Heart right ventricle (tissue), 16 donors: ENCODE data around the gene ST8SIA1. TPM values are rescaled to one million over a fixed set of nuclear protein-coding genes. Genes with fewer than 3 reads are reported as not detected.

Experiments
- ATAC-seq, 8 donors: fragments of 200-7000 bp; cut with Tn5 transposase; one replicate each; pipeline ENCODE4 v1.9.1; 2020; ENCODE audit warnings: mild to moderate bottlenecking in 8 of 8, moderate library complexity in 8 of 8, moderate number of reproducible peaks in 1 of 8
- DNase-seq, 2 donors: peaks; one replicate each; pipeline ENCODE4 v3.0.0-alpha.2; 2020
- H3K27ac ChIP-seq, 10 donors: fragments of 200-600 bp; sonication (generic) in 2 of 10; one replicate each; pipeline versions ENCODE4 v1.5.0 to v1.8.0; 2020 to 2022; ENCODE audit warnings: mild to moderate bottlenecking in 3 of 10
- H3K27me3 ChIP-seq, 7 donors: fragments of 200-600 bp; one replicate each; pipeline ENCODE4 v1.8.0; 2021 to 2022; ENCODE audit warnings: mild to moderate bottlenecking in 2 of 7
- H3K36me3 ChIP-seq, 9 donors: fragments of 200-600 bp; sonication (generic) in 1 of 9; one replicate each; pipeline versions ENCODE4 v1.5.0 to v1.8.0; 2020 to 2022; ENCODE audit warnings: mild to moderate bottlenecking in 2 of 9
- H3K4me1 ChIP-seq, 9 donors: fragments of 200-600 bp; sonication (generic) in 1 of 9; one replicate each; pipeline versions ENCODE4 v1.5.0 to v1.8.0; 2020 to 2022; ENCODE audit warnings: mild to moderate bottlenecking in 4 of 9
- H3K4me3 ChIP-seq, 10 donors: fragments of 200-600 bp; sonication (generic) in 2 of 10; one replicate each; pipeline versions ENCODE4 v1.5.0 to v1.8.0; 2020 to 2022; ENCODE audit warnings: mild to moderate bottlenecking in 7 of 10, moderate library complexity in 2 of 10
- H3K9me3 ChIP-seq, 11 donors: fragments of 200-600 bp in 10 of 11; sonication (generic) in 2 of 11; one replicate each; pipeline versions ENCODE4 v1.5.0 to v1.8.0; 2013 to 2022; ENCODE audit warnings: mild to moderate bottlenecking in 2 of 11, control low read depth in 1 of 11, moderate library complexity in 1 of 11
- WGBS, 2 donors: extraction: QIAGEN DNeasy Blood & Tissue Kit; methylation state at CpG; one replicate each; pipeline ENCODE4 v1.1.7; 2013; ENCODE audit warnings: inconsistent platforms in 1 of 2; 5-methylcytosine and 5-hydroxymethylcytosine counted together
- intact Hi-C, 10 donors: fragments of 100-400 bp; cut with DNase I; formaldehyde crosslinking; loops; one replicate each; pipeline versions ENCODE4 v1.11.1 to v1.14.2; 2022
- polyA plus RNA-seq, 2 donors: library from polyadenylated mRNA; stranded (reverse); fragments of 200-250 nt; gene quantifications; one replicate each; pipeline ENCODE4 v1.2.3, GENCODE V29; 2013
- total RNA-seq, 10 donors: library from RNA; stranded (reverse); fragmentation: NEBNext Ultra II Directional in 3 of 10; extraction: Animal tissue kit (Norgen Biotek cat#: 25700) in 3 of 10; gene quantifications; one replicate each; pipeline versions ENCODE4 v1.2.1 to v1.2.4, GENCODE V29; 2021 to 2023
- TF ChIP-seq, protein P1 (sequence below), 9 donors: fragments of 200-600 bp; sonication (generic) in 2 of 9; IDR thresholded peaks; one replicate each; pipeline versions ENCODE4 v1.5.0 to v1.8.0; 2021 to 2022; ENCODE audit warnings: antibody characterized with exemption in 9 of 9, mild to moderate bottlenecking in 5 of 9, moderate library complexity in 1 of 9
- donor health status: Arrhythmogenic right ventricular cardiomyopathy.
- donor health status: ischemic (EF 13 %, LVEDD 7.1; RV severe dilation, severe dysfunction).
- donor health status: healthy with polysubstance abuse.
- donor health status: DM: no; HTN: yes; CAD: no.
- donor health status: DM: no; HTN: no; CAD: no.
- donor health status: ischemic (EF 25% LVEDD 6.9; RV normal size, moderate dysfunction).
- donor health status: ischemic (EF 25% LVEDD 5.7; RV mildly dilated, moderate dysfunction).
- donor health status: healthy.
- donor health status: DM: yes; HTN: yes; CAD: no.
- donor health status: Ischemic cardiomyopathy.
- donor health status: ischemic (EF 35%, LVEDD 5.7; RV mildly dilated, moderate dysfunction).
- donor health status: nonischemic (EF 11% LVEDD 7.7; RV severe dilation, severe dysfunction).
- donor health status: DM: yes; HTN: yes; CAD: no.
- donor health status: PGD.
- donor health status: ischemic (EF 29% LVEDD 5.4; RV normal size, mild dysfunction).
- donor health status: nonischemic (EF 23%, LVEDD 6.1; RV moderate dilation, normal function).

ST8SIA1 gene
- total and polyA plus RNA-seq, 12 donors = 0.93 to 4.9 (median 1.9) TPM

DNA sequence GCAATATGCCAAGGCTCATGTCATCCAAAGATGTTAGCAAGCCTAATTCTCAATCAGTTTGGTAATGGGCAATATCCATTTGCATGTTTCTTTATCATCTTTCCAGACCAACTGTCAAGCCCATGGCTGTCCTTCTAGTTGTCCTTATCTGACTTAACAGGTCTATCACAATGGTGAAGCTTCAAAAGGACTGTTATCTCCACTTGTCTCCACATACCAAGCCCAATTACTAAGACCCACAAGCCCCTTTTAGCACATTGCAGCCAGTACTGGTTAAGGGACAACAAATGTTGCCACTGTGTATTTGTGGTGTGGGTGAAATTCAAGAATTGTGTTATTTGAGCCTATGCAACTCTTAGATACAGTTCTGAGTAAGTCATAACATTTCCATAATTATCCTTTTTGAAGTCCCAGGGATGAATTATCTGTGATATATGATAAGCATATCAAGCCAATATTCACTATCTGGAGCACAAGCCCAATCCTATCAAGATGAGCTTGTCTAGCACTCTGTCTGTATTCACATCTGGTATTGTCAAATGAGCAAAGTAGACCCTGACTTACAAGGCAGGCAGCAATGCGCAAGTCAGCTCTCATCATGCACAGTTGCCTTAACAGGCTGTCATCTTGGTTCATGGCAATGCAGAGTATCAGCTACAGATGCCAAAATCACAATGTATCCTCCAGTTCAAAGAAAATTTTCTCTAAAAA lies 19.3 kb upstream of the ST8SIA1 start:
- 93 to 97% methylated on average over 1 of the region's 1 CpG for WGBS, 2 donors
- no peaks in the 10 kb centered on the region for H3K4me1 ChIP-seq
- no peaks in the 10 kb centered on the region for H3K27me3 ChIP-seq
- H3K4me3 ChIP-seq = no peak overlapping the region
- intact Hi-C loops = no loop called here
- DNase-seq = no peak
- H3K36me3 ChIP-seq = no peaks in the 10 kb centered on the region
- no peak for ATAC-seq
- H3K27ac ChIP-seq = no peak overlapping the region
- peaks cover 0 to 4% (median 0%) of the 10 kb centered on the region in 11 donors for H3K9me3 ChIP-seq
- TF ChIP-seq, protein P1, sequence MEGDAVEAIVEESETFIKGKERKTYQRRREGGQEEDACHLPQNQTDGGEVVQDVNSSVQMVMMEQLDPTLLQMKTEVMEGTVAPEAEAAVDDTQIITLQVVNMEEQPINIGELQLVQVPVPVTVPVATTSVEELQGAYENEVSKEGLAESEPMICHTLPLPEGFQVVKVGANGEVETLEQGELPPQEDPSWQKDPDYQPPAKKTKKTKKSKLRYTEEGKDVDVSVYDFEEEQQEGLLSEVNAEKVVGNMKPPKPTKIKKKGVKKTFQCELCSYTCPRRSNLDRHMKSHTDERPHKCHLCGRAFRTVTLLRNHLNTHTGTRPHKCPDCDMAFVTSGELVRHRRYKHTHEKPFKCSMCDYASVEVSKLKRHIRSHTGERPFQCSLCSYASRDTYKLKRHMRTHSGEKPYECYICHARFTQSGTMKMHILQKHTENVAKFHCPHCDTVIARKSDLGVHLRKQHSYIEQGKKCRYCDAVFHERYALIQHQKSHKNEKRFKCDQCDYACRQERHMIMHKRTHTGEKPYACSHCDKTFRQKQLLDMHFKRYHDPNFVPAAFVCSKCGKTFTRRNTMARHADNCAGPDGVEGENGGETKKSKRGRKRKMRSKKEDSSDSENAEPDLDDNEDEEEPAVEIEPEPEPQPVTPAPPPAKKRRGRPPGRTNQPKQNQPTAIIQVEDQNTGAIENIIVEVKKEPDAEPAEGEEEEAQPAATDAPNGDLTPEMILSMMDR (IDR thresholded peaks at IDR 0.05) = no peak

DNA sequence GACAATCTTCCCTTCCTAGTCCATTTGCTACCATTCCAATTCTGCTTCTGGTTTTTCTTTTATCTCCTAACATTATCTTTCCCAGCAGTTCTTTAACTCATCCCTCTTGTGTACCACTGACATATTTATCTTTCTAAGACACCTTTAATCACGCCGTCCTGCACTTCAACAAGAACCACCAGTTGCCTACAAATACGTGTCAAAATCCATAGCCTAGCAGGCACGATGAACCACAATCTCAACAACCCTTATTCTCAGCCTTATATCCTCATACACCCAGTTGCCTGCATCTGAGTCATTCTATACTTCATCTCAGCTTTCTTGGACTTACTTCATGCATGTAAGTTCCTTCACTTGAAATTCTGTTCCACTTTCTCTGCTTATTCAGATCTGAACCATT lies 16.4 kb upstream of the ST8SIA1 start:
- H3K9me3 ChIP-seq = peaks cover 0 to 6% (median 0%) of the 10 kb centered on the region in 11 donors
- intact Hi-C loops = no loop called here
- no peak for DNase-seq
- no peak overlapping the region for H3K27ac ChIP-seq
- H3K27me3 ChIP-seq = no peaks in the 10 kb centered on the region
- TF ChIP-seq, protein P1 (IDR thresholded peaks at IDR 0.05) = no peak
- no peak for ATAC-seq
- H3K36me3 ChIP-seq = no peaks in the 10 kb centered on the region
- 24 to 30% methylated on average over 4 of the region's 4 CpGs for WGBS, 2 donors
- no peak overlapping the region for H3K4me3 ChIP-seq
- H3K4me1 ChIP-seq = no peaks in the 10 kb centered on the region

DNA sequence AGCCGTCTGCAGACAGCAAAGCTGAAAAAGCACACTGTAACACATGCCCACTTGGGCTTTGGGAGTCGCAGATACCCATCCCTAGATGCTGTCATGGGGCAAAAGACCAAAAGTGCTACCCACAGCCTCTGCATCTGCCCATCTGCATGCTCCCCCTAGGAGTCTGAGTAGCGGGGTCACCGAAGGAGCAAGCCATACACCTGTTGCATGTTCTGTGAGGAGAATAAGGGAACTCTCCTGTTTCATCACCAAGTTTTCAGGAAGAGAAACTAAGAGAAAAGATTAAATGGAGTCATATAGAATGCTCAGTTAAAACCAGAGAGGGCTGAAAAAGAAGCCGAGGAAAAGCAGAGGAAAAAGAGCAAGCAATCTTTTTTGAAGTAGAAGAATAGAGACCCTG lies 13.7 kb upstream of the ST8SIA1 start:
- Histone ChIP-seq H3K9me3 (peaks cover 0 to 6% (median 0%) of the 10 kb centered on the region in 11 donors), H3K4me1 (no peaks in the 10 kb centered on the region), H3K36me3 (no peaks in the 10 kb centered on the region), H3K27ac (no peak overlapping the region), H3K27me3 (no peaks in the 10 kb centered on the region), H3K4me3 (no peak overlapping the region)
- WGBS, 2 donors = 75 to 84% methylated on average over 5 of the region's 5 CpGs
- intact Hi-C loops = no loop called here
- ATAC-seq (no peak), DNase-seq (no peak)
- TF ChIP-seq, protein P1 (IDR thresholded peaks at IDR 0.05) = no peak

DNA sequence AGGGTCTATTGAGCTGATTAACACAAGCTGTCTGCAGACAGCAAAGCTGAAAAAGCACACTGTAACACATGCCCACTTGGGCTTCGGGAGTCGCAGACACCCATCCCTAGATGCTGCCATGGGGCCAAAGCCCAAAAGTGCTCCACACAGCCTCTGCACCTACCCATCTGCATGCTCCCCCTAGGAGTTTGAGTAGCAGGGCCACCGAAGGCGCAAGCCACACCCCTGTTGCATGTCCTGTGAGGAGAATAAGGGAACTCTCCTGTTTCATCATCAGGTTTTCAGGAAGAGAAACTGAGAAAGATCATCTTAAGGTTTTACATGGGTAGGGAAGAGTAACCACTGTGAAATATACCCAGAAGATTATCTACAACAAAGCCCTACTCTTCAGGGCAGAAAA lies 5.6 kb upstream of the ST8SIA1 start:
- intact Hi-C loops = no loop called here
- WGBS, 2 donors = 73 to 85% methylated on average over 4 of the region's 4 CpGs
- Histone ChIP-seq H3K4me3 (no peak overlapping the region), H3K27ac (no peak overlapping the region), H3K27me3 (peaks cover 0 to 16% (median 0%) of the 10 kb centered on the region in 7 donors), H3K9me3 (peaks cover 0 to 8% (median 0%) of the 10 kb centered on the region in 11 donors), H3K36me3 (no peaks in the 10 kb centered on the region), H3K4me1 (peaks cover 0 to 9% (median 0%) of the 10 kb centered on the region in 9 donors)
- no peak for ATAC-seq
- TF ChIP-seq, protein P1 (IDR thresholded peaks at IDR 0.05) = no peak
- no peak for DNase-seq
